ENCODE results near the gene SORCS2.

- TF ChIP-seq, protein P1, sequence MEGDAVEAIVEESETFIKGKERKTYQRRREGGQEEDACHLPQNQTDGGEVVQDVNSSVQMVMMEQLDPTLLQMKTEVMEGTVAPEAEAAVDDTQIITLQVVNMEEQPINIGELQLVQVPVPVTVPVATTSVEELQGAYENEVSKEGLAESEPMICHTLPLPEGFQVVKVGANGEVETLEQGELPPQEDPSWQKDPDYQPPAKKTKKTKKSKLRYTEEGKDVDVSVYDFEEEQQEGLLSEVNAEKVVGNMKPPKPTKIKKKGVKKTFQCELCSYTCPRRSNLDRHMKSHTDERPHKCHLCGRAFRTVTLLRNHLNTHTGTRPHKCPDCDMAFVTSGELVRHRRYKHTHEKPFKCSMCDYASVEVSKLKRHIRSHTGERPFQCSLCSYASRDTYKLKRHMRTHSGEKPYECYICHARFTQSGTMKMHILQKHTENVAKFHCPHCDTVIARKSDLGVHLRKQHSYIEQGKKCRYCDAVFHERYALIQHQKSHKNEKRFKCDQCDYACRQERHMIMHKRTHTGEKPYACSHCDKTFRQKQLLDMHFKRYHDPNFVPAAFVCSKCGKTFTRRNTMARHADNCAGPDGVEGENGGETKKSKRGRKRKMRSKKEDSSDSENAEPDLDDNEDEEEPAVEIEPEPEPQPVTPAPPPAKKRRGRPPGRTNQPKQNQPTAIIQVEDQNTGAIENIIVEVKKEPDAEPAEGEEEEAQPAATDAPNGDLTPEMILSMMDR (IDR thresholded peaks at IDR 0.05; ENCODE audit: low read length): no peak
- no peak for TF ChIP-seq EZH2 (IDR thresholded peaks at IDR 0.05; ENCODE audit: borderline replicate concordance, low read length)
Observed at GRCh38 chr4:7513671-7514070, 321.3 kb downstream of the SORCS2 start.

Data from OCI-LY1 (cell line).